AG09309 (cell line): ENCODE data around the gene WDR37.

Experiments
- DNase-seq: peaks from one replicate; pipeline ENCODE4 v3.0.0-alpha.2; 2010; ENCODE audit warnings: low read depth
- H3K4me3 ChIP-seq: 2 replicates; pipeline ENCODE4 v1.5.1; 2011; ENCODE audit warnings: mild to moderate bottlenecking, low read depth, low read length, moderate library complexity; ENCODE audit not compliant: control insufficient read depth
- CTCF ChIP-seq: IDR thresholded peaks from 2 replicates; pipeline ENCODE4 v1.5.1; 2011; ENCODE audit warnings: mild to moderate bottlenecking, low read depth, low read length, inconsistent platforms; ENCODE audit not compliant: insufficient read depth, control insufficient read depth; ENCODE audit errors: missing control alignments

WDR37 gene

GRCh38 chr10:1048349-1048731 is 7.8 kb upstream of the WDR37 start:
- TF ChIP-seq CTCF: no peak
- DNase-seq: no peak
- peak overlapping the region; percentile 54 for H3K4me3 ChIP-seq

- peak within 1 kb of the TSS; percentile 54 for H3K4me3 ChIP-seq
- no peak for TF ChIP-seq CTCF
- DNase-seq: peak; percentile 90
Observed at GRCh38 chr10:1048732-1049424, 7.3 kb upstream of the WDR37 start, which contains the start of gene IDI1. TSS of gene IDI1 (minus strand) at chr10:1049119. CDS start at chr10:1049003, 116 bp downstream.

GRCh38 chr10:1049425-1049958 is 6.7 kb upstream of the WDR37 start:
- DNase-seq: no peak
- TF ChIP-seq CTCF: no peak
- peak overlapping the region; percentile 54 for H3K4me3 ChIP-seq

- peak overlapping the region; percentile 54 for H3K4me3 ChIP-seq
- no peak for DNase-seq
- TF ChIP-seq CTCF: no peak
Observed at GRCh38 chr10:1050145-1050544, 6.0 kb upstream of the WDR37 start.

- TF ChIP-seq CTCF: no peak
- peak overlapping the region; percentile 10; the same call in 1 of the 2 replicates for H3K4me3 ChIP-seq
- DNase-seq: no peak
Observed at GRCh38 chr10:1050554-1050953, 5.6 kb upstream of the WDR37 start.

GRCh38 chr10:1054684-1055083 is 1.5 kb upstream of the WDR37 start:
- no peak for DNase-seq
- TF ChIP-seq CTCF: no peak
- H3K4me3 ChIP-seq: no peak overlapping the region

GRCh38 chr10:1057106-1057657 is 997 bp downstream of the WDR37 start:
- H3K4me3 ChIP-seq: peak overlapping the region; percentile 75
- TF ChIP-seq CTCF: no peak
- DNase-seq: no peak
